Lower leg skin (tissue), 4 donors: ENCODE data around the gene TRMT11. TPM values are rescaled to one million over a fixed set of nuclear protein-coding genes. Genes with fewer than 3 reads are reported as not detected.

Source experiments
- DNase-seq, 2 donors: peaks; one replicate each; pipeline ENCODE4 v3.0.0-alpha.2; 2019; ENCODE audit warnings: low spot score in 2 of 2
- H3K4me3 ChIP-seq: fragments of 200-600 bp; sonication (generic); 2 replicates; pipeline ENCODE4 v1.5.1; 2017; ENCODE audit warnings: mild to moderate bottlenecking, low read depth; ENCODE audit not compliant: poor library complexity, severe bottlenecking
- CTCF ChIP-seq, 3 donors: fragments of 450-650 bp; IDR thresholded peaks; one replicate each; pipeline ENCODE4 v1.5.1; 2016; ENCODE audit warnings: antibody characterized with exemption in 3 of 3, mild to moderate bottlenecking in 3 of 3, moderate library complexity in 2 of 3
- POLR2A ChIP-seq, 2 donors: fragments of 450-650 bp; IDR thresholded peaks; one replicate each; pipeline ENCODE4 v1.6.1; 2016 to 2017; ENCODE audit warnings: antibody characterized with exemption in 2 of 2, mild to moderate bottlenecking in 1 of 2, moderate library complexity in 1 of 2
- WGBS, 2 donors: methylation state at CpG; one replicate each; pipeline ENCODE4 v1.1.5; 2018; 5-methylcytosine and 5-hydroxymethylcytosine counted together
- intact Hi-C: fragments of 100-400 bp; cut with DNase I; formaldehyde crosslinking; loops from one replicate; pipeline ENCODE4 v1.15.0; 2023; ENCODE audit warnings: low total_unique reads
- total RNA-seq, 4 donors: library from RNA; depleted of rRNA; stranded (reverse); fragments of >200 nt; gene quantifications; one replicate each; pipeline ENCODE4 v1.1.0, GENCODE V29; 2016

TRMT11 gene
- total RNA-seq, 4 donors from 2014 or later, result 8.1 to 14.0 (median 11.0) TPM

- intact Hi-C loops, result no loop called here
- TF ChIP-seq CTCF (IDR thresholded peaks at IDR 0.05) (no peak), POLR2A (IDR thresholded peaks at IDR 0.05) (no peak)
- WGBS, 2 donors, result 95 to 96% methylated on average over 7 of the region's 7 CpGs
- no peak for DNase-seq
- H3K4me3 ChIP-seq, result no peak overlapping the region
Observed at GRCh38 chr6:126047648-126048047, 61.3 kb downstream of the TRMT11 start.

- intact Hi-C loops, result no loop called here
- no peak for DNase-seq
- whole genome bisulfite sequencing, 2 donors, result 75 to 81% methylated on average over 4 of the region's 4 CpGs
- H3K4me3 ChIP-seq, result no peak overlapping the region
- no peak for TF ChIP-seq POLR2A (IDR thresholded peaks at IDR 0.05)
- no peak for TF ChIP-seq CTCF (IDR thresholded peaks at IDR 0.05)
Observed at GRCh38 chr6:126048635-126049034, 62.3 kb downstream of the TRMT11 start.

GRCh38 chr6:126050795-126051194 is 64.5 kb downstream of the TRMT11 start:
- WGBS, 2 donors, result 73 to 79% methylated on average over 1 of the region's 1 CpG
- intact Hi-C loops, result no loop called here
- TF ChIP-seq POLR2A (IDR thresholded peaks at IDR 0.05), result no peak
- no peak for TF ChIP-seq CTCF (IDR thresholded peaks at IDR 0.05)

GRCh38 chr6:126051791-126052190 is 65.5 kb downstream of the TRMT11 start:
- intact Hi-C loops, result no loop called here
- 76 to 81% methylated on average over 3 of the region's 3 CpGs for WGBS, 2 donors
- DNase-seq, result no peak
- H3K4me3 ChIP-seq, result no peak overlapping the region
- TF ChIP-seq POLR2A (IDR thresholded peaks at IDR 0.05) (no peak), CTCF (IDR thresholded peaks at IDR 0.05) (no peak)

More at GRCh38 chr6:126050795-126051194, 64.5 kb downstream of the TRMT11 start:
- no peak for DNase-seq
- no peak overlapping the region for H3K4me3 ChIP-seq

- no peak for DNase-seq
- intact Hi-C loops, result no loop called here
- 0 to 87% methylated on average over 1 of the region's 1 CpG for WGBS, 2 donors
- H3K4me3 ChIP-seq, result no peak overlapping the region
- TF ChIP-seq CTCF (IDR thresholded peaks at IDR 0.05), result no peak
- no peak for TF ChIP-seq POLR2A (IDR thresholded peaks at IDR 0.05)
Observed at GRCh38 chr6:126052485-126052884, 66.1 kb downstream of the TRMT11 start.

- no peak overlapping the region for H3K4me3 ChIP-seq
- intact Hi-C loops, result no loop called here
- 28 to 35% methylated on average over 4 of the region's 4 CpGs for WGBS, 2 donors
- TF ChIP-seq CTCF (IDR thresholded peaks at IDR 0.05) (no peak), POLR2A (IDR thresholded peaks at IDR 0.05) (no peak)
- peak in 1 of 2 donors; percentile 40 for DNase-seq
Observed at GRCh38 chr6:126054258-126054702, 67.9 kb downstream of the TRMT11 start.
